Activated T-helper 1 cell treated with anti-CD3 and anti-CD28 coated beads, Interleukin-12 subunit alpha, Interleukin-12 subunit beta, Interleukin-2, Interleukin-4 antibody, amounts not matched to agents 30 ng/mL and 10 ng/mL and 1 ng/mL, durations not matched to agents 14 hours and 24 hours and 36 hours (primary cell): ENCODE results near the gene CLPX. TPM values are rescaled to one million over a fixed set of nuclear protein-coding genes. Genes with fewer than 3 reads are reported as not detected.
A peak's percentile ranks its signal among the peaks of the same experiment; 100 is the strongest.
"Not testable (repeated sequence)": the region's sequence is repeated elsewhere in the genome, so short reads cannot be mapped to it uniquely, and the experiment has no call there.

Experiments used
- DNase-seq: peaks from one replicate; pipeline ENCODE4 v3.0.0; 2021; ENCODE audit warnings: low spot score
- H3K27ac Mint-ChIP-seq: one replicate; pipeline ENCODE4 v1.8.0; 2021; ENCODE audit warnings: mild to moderate bottlenecking, mixed read lengths
- H3K27me3 Mint-ChIP-seq: one replicate; pipeline ENCODE4 v1.8.0; 2022; ENCODE audit warnings: mild to moderate bottlenecking, moderate library complexity, mixed read lengths; ENCODE audit not compliant: insufficient read depth
- H3K36me3 Mint-ChIP-seq: one replicate; pipeline ENCODE4 v1.8.0; 2021; ENCODE audit warnings: low read depth, mixed read lengths
- H3K4me1 Mint-ChIP-seq: one replicate; pipeline ENCODE4 v1.8.0; 2021; ENCODE audit warnings: low read depth, mixed read lengths
- H3K4me3 Mint-ChIP-seq: one replicate; pipeline ENCODE4 v1.8.0; 2021; ENCODE audit warnings: mild to moderate bottlenecking, moderate library complexity, mixed read lengths
- H3K9me3 Mint-ChIP-seq: one replicate; pipeline ENCODE4 v1.8.0; 2021; ENCODE audit warnings: mixed read lengths
- intact Hi-C: fragments of 100-400 bp; cut with micrococcal nuclease; formaldehyde crosslinking; loops from one replicate; pipeline ENCODE4 v1.15.1; 2024
- total RNA-seq: library from RNA; stranded (reverse); gene quantifications from 2 replicates; pipeline ENCODE4 v1.2.3, GENCODE V29; 2022

Gene CLPX
- total RNA-seq, 1 donor from 2014 or later = 55.7 TPM

DNA sequence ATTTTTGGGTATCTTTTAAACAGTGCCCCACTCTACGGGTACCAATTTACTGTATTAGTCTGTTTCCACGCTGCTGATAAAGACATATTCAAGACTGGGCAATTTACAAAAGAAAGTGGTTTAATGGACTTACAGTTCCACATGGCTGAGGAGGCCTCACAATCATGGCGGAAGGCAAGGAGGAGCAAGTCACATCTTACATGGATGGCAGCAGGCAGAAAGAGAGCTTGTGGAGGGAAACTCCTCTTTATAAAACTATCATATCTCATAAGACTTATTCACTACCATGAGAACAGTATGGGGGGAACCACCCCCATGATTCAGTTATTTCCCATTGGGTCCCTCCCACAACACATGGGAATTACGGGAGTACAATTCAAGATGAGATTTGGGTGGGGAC lies 47.2 kb downstream of the CLPX start:
- DNase-seq, H3K36me3 Mint-ChIP-seq, H3K9me3 Mint-ChIP-seq, intact Hi-C loops, H3K27ac Mint-ChIP-seq, H3K4me3 Mint-ChIP-seq, H3K27me3 Mint-ChIP-seq: not testable (repeated sequence)
- peaks cover 10% of the 10 kb centered on the region for H3K4me1 Mint-ChIP-seq

DNA sequence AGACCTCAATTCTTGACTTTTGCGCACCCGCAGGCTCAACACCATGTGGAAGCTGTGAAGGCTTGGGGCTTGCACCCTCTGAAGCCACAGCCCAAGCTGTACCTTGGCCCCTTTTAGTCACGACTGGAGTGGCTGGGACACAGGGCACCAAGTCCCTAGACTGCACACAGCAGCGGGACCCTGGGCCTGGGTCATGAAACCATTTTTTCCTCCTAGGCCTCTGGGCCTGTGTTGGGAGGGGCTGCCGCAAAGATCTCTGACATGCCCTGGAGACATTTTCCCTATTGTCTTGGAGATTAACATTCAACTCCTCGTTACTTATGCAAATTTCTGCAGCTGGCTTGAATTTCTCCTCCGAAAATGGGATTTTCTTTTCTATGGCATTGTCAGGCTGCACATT lies 48.1 kb downstream of the CLPX start:
- H3K36me3 Mint-ChIP-seq, DNase-seq, intact Hi-C loops, H3K9me3 Mint-ChIP-seq, H3K27me3 Mint-ChIP-seq, H3K27ac Mint-ChIP-seq, H3K4me3 Mint-ChIP-seq: not testable (repeated sequence)
- peaks cover 14% of the 10 kb centered on the region for H3K4me1 Mint-ChIP-seq

DNA sequence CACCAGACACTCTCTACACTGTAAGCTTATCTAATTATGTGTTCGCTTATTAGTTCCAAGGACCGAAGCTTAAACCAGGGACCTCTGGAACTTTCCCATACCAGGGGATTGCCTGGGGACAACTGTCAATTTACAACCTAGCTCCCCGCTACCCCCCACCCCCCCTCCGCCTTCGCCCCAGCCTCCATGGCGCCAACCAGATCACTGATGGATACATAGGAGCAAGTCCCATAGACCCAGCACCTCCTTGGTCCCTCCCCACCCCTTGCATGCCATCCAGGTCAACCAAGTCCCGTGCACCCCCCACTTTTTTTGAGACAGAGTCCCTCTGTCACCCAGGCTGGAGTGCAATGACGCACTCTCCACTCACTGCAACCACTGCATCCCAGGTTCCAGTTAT lies 50.6 kb downstream of the CLPX start:
- Mint-ChIP-seq H3K27ac (peak overlapping the region; percentile 70), H3K27me3 (peaks cover 2% of the 10 kb centered on the region), H3K4me1 (peaks cover 28% of the 10 kb centered on the region), H3K9me3 (peaks cover 7% of the 10 kb centered on the region), H3K36me3 (peaks cover 6% of the 10 kb centered on the region), H3K4me3 (peak overlapping the region; percentile 92)
- DNase-seq = no peak
- intact Hi-C loops = loop anchor here (5.0 kb wide), 1 partner anchor 747 kb away; the partner anchor contains the start of gene TRIP4

DNA sequence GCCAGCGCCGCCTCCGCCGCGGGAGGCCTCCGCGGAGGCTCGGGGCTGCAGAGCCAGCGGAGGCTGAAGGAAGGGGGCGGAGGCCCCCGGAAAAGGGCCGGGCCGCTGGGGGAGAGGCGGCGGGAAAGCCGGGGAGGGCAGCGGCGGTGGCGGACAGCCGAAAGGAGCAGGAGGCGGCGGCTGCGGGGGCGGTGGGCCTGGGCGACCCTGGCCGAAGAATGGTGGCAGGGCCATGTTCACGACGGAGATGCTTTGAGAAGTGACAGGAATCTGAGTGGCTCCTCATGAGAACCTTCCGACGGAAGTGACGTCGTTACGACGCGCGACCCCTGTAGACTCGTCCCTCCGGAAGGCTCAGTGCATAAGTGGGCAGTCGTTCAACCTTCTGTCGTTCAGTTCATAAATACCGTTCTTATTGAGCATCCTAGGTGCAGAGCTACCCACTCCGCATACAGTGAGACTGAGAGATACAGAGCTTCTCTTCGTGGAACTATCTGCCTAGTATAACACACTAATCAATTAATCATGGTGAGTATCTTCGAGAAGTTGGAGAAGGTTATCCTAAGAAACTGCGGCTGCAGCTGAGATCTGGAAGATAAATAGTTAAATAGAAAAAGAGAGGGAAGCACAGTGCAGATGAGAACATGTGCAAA lies 51.5 kb downstream of the CLPX start, which contains the start of gene PDCD7:
Gene PDCD7, minus strand, starts transcription at position 261 of the 653 bp plus-strand sequence. Its CDS starts 27 bp downstream, at position 234.
- DNase-seq = peak; percentile 80
- Mint-ChIP-seq H3K4me1 (peaks cover 31% of the 10 kb centered on the region), H3K27ac (peak within 1 kb of the TSS; percentile 93), H3K36me3 (peaks cover 10% of the 10 kb centered on the region), H3K27me3 (peaks cover 2% of the 10 kb centered on the region), H3K9me3 (peaks cover 7% of the 10 kb centered on the region), H3K4me3 (peak within 1 kb of the TSS; percentile 92)
- intact Hi-C loops = loop anchor here (1.0 to 5.0 kb wide), 9 partner anchors 52 to 746 kb away; partner anchors contain the start of genes CLPX, MTFMT, PARP16 and RNU5A-1

DNA sequence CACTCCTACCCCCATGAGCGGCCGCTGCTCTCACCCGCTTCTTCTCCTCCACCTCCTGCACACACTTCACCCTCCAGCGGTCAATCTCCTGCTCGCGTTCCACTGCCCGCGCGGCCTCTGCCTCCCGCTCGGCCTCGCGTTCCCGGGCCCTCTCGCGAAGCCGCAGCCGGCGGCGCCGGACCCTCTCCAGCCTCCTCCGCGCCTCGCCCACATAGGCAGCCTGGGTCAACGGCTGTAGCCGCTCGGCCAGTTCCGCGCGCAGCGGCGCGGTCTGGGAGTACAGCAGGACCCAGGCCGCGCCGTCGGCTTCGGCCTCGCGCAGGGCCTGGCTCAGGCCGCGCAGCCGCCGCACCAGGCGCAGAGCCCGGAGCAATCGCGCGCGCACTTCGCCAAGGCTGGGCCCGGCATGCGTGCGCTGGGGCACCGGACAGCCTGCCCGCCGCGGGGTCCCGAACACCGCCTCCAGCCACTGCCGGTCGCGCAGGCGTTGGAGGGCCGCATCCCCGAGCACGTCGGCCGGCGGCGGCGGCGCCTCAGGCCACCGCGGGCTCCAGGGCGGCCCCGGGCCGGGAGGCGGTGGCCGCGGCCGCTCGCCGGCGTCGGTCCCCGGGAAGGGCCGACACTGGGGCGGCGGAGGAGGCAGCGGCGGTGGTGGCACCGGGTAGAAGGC lies 52.1 kb downstream of the CLPX start:
- H3K27ac Mint-ChIP-seq = peak overlapping the region; percentile 89
- H3K4me1 Mint-ChIP-seq = peaks cover 31% of the 10 kb centered on the region
- peaks cover 7% of the 10 kb centered on the region for H3K9me3 Mint-ChIP-seq
- intact Hi-C loops = loop anchor here (1.0 to 5.0 kb wide), 9 partner anchors 52 to 746 kb away; partner anchors contain the start of genes CLPX, MTFMT, PARP16 and RNU5A-1
- DNase-seq = peak; percentile 29
- peaks cover 15% of the 10 kb centered on the region for H3K36me3 Mint-ChIP-seq
- peak overlapping the region; percentile 87 for H3K4me3 Mint-ChIP-seq
- H3K27me3 Mint-ChIP-seq = peaks cover 2% of the 10 kb centered on the region

DNA sequence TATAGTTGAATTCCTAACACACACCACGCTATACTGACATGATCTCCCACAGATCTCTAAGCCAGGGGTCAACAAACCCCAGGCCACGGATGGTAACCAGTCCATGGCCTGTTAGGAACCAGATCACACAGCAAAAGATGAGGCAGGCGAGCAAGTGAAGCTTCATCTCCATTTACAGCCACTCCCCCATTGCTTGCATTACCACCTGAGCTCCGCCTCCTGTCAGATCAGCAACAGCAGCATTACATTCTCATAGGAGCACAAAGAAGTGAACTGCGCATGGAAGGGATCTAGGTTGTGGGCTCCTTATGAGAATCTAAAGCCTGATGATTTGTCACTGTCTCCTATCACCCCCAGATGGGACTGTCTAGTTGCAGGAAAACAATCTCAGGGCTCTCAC lies 54.2 kb downstream of the CLPX start:
- Mint-ChIP-seq H3K27me3 (peaks cover 2% of the 10 kb centered on the region), H3K4me1 (peaks cover 31% of the 10 kb centered on the region), H3K4me3 (peak overlapping the region; percentile 51), H3K27ac (peak overlapping the region; percentile 49), H3K9me3 (no peaks in the 10 kb centered on the region), H3K36me3 (peaks cover 25% of the 10 kb centered on the region)
- intact Hi-C loops = loop anchor here (5.0 kb wide), 1 partner anchor 744 kb away; the partner anchor contains the start of gene TRIP4
- DNase-seq = no peak

DNA sequence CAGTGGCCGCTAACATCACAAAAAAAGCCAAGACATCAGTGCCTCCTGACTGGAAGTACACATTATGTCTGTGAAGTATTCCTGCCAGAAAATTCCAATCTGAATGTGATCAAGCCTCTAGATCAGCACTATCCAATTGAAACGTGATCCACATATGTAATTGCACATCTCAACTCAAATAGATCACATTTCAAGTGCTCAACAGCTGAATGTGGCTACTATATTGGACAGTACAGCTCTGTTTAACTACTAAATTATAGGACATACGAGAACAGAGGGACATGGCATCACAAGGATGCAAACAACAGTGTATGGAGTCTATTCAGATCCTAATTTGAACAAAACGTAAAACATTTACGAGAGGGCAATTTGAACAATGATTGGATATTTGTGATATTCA lies 69.6 kb downstream of the CLPX start:
- DNase-seq = no peak
- no peaks in the 10 kb centered on the region for H3K9me3 Mint-ChIP-seq
- intact Hi-C loops = no loop called here
- no peak overlapping the region for H3K4me3 Mint-ChIP-seq
- no peak overlapping the region for H3K27ac Mint-ChIP-seq
- H3K36me3 Mint-ChIP-seq = peaks cover 38% of the 10 kb centered on the region
- H3K4me1 Mint-ChIP-seq = peaks cover 5% of the 10 kb centered on the region
- H3K27me3 Mint-ChIP-seq = no peaks in the 10 kb centered on the region

DNA sequence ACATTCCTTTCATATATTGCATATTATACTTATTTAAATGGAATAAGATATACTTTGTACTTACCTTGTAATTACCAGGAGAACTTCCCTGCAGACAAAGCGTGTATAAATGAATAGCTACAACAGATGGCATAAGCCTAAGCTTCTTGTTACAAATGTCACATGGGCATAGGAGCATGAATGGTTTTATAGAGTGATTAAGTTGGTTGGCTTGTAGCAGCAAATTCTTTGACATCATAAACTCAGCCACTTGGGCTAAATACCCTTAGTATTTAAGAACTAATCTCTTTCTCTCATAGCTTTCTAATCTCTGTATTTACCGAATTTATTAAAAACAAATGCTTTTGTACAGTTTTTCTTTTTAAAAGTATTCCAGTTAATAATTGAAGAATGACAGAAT lies 70.1 kb downstream of the CLPX start, which contains the start of gene UBAP1L:
Gene UBAP1L, minus strand, starts transcription at position 115 of the 400 bp plus-strand sequence. CDS start 8,985 bp downstream, outside the sequence.
- DNase-seq = no peak
- intact Hi-C loops = no loop called here
- H3K4me3 Mint-ChIP-seq = no peak within 1 kb of the TSS
- peaks cover 5% of the 10 kb centered on the region for H3K4me1 Mint-ChIP-seq
- no peaks in the 10 kb centered on the region for H3K9me3 Mint-ChIP-seq
- peaks cover 38% of the 10 kb centered on the region for H3K36me3 Mint-ChIP-seq
- no peaks in the 10 kb centered on the region for H3K27me3 Mint-ChIP-seq
- no peak within 1 kb of the TSS for H3K27ac Mint-ChIP-seq

DNA sequence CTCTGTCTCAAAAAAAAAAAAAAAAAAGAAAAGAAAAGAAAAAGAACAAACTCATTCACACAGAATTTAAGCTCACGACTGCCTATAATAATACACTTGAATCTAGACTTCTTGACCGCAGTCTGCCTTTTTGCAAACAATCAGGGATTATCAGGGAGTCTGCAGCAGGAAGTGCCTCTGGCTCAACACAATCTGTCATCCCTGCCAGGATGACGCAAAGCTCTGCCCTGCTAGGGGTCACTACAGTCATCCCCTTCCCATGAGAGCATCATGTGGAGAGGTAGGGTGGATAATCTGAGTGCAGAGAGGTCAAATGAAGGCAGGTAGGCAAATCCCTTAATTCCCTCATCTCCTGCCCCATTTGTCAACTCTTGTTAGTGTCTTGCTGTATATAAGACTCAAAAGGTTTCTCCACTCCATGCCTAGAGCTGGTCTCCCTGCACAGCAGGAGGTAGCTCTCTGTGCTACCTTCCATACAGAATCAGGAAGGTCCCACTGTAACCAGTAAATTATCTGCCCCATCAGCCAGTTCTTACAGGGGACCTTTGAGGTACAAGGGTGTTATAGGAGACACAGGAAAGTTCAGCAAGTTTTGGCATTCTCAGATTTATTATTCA lies 74.4 kb downstream of the CLPX start:
- DNase-seq = no peak
- intact Hi-C loops = no loop called here
- no peak overlapping the region for H3K27ac Mint-ChIP-seq
- H3K9me3 Mint-ChIP-seq = no peaks in the 10 kb centered on the region
- H3K4me1 Mint-ChIP-seq = no peaks in the 10 kb centered on the region
- H3K36me3 Mint-ChIP-seq = peaks cover 16% of the 10 kb centered on the region
- no peak overlapping the region for H3K4me3 Mint-ChIP-seq
- no peaks in the 10 kb centered on the region for H3K27me3 Mint-ChIP-seq

DNA sequence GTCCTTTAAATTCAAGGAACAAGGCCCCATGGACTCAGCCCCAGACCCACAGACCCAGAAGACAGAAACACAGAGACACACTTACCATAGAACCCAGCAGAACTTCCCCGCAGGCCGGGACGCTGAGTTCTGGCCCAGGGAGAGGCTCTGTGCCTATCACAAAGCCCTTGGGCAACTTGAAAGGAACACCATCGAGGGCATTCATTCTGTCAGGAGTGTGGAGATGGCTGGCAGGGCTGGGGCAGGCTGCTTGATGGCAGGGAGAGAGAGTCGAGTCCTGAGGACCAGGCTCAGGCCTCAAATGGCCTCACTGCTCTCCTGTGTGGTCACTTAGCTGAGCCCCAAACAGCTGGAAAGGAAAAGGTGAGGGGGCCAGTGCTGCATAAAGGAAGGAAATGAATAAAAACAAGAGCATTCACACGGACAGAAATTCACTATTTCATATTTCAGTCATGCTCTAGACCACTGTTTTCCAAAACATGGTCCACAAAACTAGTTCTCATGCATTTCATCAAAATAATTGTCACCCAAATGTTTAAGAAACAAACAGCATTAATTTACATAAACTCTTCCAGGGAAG lies 79.0 kb downstream of the CLPX start:
- no peak for DNase-seq
- H3K27ac Mint-ChIP-seq = no peak overlapping the region
- no peaks in the 10 kb centered on the region for H3K9me3 Mint-ChIP-seq
- H3K27me3 Mint-ChIP-seq = no peaks in the 10 kb centered on the region
- no peaks in the 10 kb centered on the region for H3K4me1 Mint-ChIP-seq
- intact Hi-C loops = no loop called here
- peaks cover 12% of the 10 kb centered on the region for H3K36me3 Mint-ChIP-seq
- no peak overlapping the region for H3K4me3 Mint-ChIP-seq

DNA sequence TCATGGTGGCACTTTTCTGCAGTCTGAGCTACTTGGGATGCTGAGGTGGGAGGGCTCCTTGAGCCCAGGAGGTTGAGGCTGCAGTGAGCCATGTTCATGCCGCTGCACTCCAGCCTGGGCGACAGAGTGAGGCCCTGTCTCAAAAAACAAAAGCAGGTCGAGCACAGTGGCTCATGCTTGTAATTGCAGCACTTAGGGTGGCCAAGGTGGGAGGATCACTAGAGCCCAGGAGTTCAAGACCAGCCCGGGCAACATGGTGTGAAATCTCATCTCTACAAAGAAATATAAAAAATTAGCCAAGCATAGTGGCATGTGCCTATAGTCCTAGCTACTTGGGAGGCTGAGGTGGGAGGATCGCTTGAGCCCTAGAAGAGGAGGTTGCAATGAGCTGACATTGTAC lies 80.1 kb downstream of the CLPX start:
- intact Hi-C loops = no loop called here
- no peak overlapping the region for H3K27ac Mint-ChIP-seq
- no peak overlapping the region for H3K4me3 Mint-ChIP-seq
- DNase-seq = no peak
- no peaks in the 10 kb centered on the region for H3K27me3 Mint-ChIP-seq
- no peaks in the 10 kb centered on the region for H3K9me3 Mint-ChIP-seq
- H3K36me3 Mint-ChIP-seq = peaks cover 10% of the 10 kb centered on the region
- H3K4me1 Mint-ChIP-seq = no peaks in the 10 kb centered on the region

DNA sequence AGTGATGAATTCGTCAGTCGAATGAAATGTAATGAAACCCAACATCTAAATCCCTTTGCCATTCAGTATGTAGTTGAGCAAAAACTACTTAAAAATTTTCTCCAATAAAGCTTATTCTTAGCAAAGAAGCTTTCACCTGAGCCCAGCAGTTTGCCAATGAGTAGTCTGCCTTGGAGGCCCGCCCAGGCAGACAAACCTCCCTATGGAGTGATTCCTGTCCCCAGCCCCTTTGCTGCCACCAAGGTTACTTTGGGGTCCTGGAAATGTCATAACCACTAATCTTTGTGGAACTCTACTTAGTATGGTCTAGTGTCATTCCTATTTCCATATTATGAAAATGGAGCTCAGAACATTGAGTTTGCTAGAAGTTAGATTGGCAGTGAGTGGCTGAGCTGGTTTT lies 82.2 kb downstream of the CLPX start:
- intact Hi-C loops = no loop called here
- Mint-ChIP-seq H3K27ac (no peak overlapping the region), H3K36me3 (peaks cover 21% of the 10 kb centered on the region), H3K4me3 (no peak overlapping the region), H3K27me3 (no peaks in the 10 kb centered on the region), H3K4me1 (no peaks in the 10 kb centered on the region), H3K9me3 (no peaks in the 10 kb centered on the region)
- no peak for DNase-seq
